K562 (cell line): ENCODE data around the gene LZTS2. TPM values are rescaled to one million over a fixed set of nuclear protein-coding genes. Genes with fewer than 3 reads are reported as not detected.
A peak's percentile ranks its signal among the peaks of the same experiment; 100 is the strongest.

Source experiments
- ATF2 ChIP-seq: sonication (generic); formaldehyde crosslinking; IDR thresholded peaks from 2 replicates; pipeline ENCODE4 v1.8.1; 2022; ENCODE audit warnings: missing genetic modification reagents
- ATF4 ChIP-seq: fragments of 450-650 bp; formaldehyde crosslinking; IDR thresholded peaks from 2 replicates; pipeline ENCODE4 v1.4.0; 2022; ENCODE audit warnings: mild to moderate bottlenecking, moderate library complexity
- CBX3 ChIP-seq, 2 experiments: IDR thresholded peaks; 1 replicate in 1 of 2; 2 replicates in 1 of 2; pipeline ENCODE4 v1.6.1; 2012; ENCODE audit warnings: inconsistent platforms in 2 of 2, low read length in 2 of 2, borderline replicate concordance in 1 of 2, control low read depth in 1 of 2
- CBX8 ChIP-seq: fragments of 200-600 bp; sonication (generic); IDR thresholded peaks from 2 replicates; pipeline ENCODE4 v1.6.1; 2012; ENCODE audit warnings: borderline replicate concordance, mixed run types, low read depth, mild to moderate bottlenecking, moderate library complexity, mixed read lengths, low read length, control low read depth, inconsistent platforms; ENCODE audit not compliant: poor library complexity, severe bottlenecking; ENCODE audit errors: extremely low read depth
- CCNT2 ChIP-seq: IDR thresholded peaks from 2 replicates; pipeline ENCODE4 v1.6.1; 2011; ENCODE audit warnings: borderline replicate concordance, low read depth, mild to moderate bottlenecking, moderate library complexity, mixed read lengths, low read length; ENCODE audit not compliant: insufficient read length; ENCODE audit errors: extremely low read depth
- CHD2 ChIP-seq: IDR thresholded peaks from 2 replicates; pipeline ENCODE4 v1.6.1; 2011; ENCODE audit warnings: low read depth, low read length
- ESRRB ChIP-seq: fragments of 250-450 bp; sonication (Bioruptor Pico); IDR thresholded peaks from 2 replicates; pipeline ENCODE4 v1.5.0; 2020; ENCODE audit warnings: mild to moderate bottlenecking, moderate library complexity, borderline replicate concordance
- ETS1 ChIP-seq: conservative IDR thresholded peaks from 2 replicates; pipeline ENCODE4 v1.6.1; 2011; ENCODE audit warnings: low read depth, mild to moderate bottlenecking, low read length; ENCODE audit not compliant: control insufficient read depth
- FOXM1 ChIP-seq, 2 experiments: fragments of 450-650 bp in 1 of 2; sonication (generic) in 1 of 2; formaldehyde crosslinking in 1 of 2; IDR thresholded peaks; 2 replicates each; pipeline versions ENCODE4 v1.6.1 to v1.9.0; 2017 to 2022; ENCODE audit warnings: low read depth in 2 of 2, mild to moderate bottlenecking in 2 of 2, missing genetic modification reagents in 1 of 2, moderate library complexity in 1 of 2
- L3MBTL2 ChIP-seq: fragments of 450-650 bp; IDR thresholded peaks from 2 replicates; pipeline ENCODE4 v1.6.1; 2016; ENCODE audit warnings: mild to moderate bottlenecking, moderate library complexity
- MED1 ChIP-seq: sonication (generic); formaldehyde crosslinking; IDR thresholded peaks from 2 replicates; pipeline ENCODE4 v1.8.1; 2023; ENCODE audit warnings: missing genetic modification reagents, borderline replicate concordance
- NFYB ChIP-seq: IDR thresholded peaks from 2 replicates; pipeline ENCODE4 v1.6.1; 2011; ENCODE audit warnings: mild to moderate bottlenecking, moderate library complexity; ENCODE audit not compliant: insufficient read length; ENCODE audit errors: extremely low read depth
- NKRF ChIP-seq: fragments of 450-650 bp; IDR thresholded peaks from 2 replicates; pipeline ENCODE4 v1.6.1; 2016; ENCODE audit warnings: borderline replicate concordance
- RBM39 ChIP-seq: fragments of 200-400 bp; formaldehyde crosslinking; optimal IDR thresholded peaks from 2 replicates; pipeline ENCODE3; 2018; ENCODE audit warnings: low read depth, low read length
- TARDBP ChIP-seq: fragments of 450-650 bp; IDR thresholded peaks from 2 replicates; pipeline ENCODE4 v1.6.1; 2016
- YBX1 ChIP-seq: fragments of 450-650 bp; IDR thresholded peaks from 2 replicates; pipeline ENCODE4 v1.7.1; 2016; ENCODE audit warnings: mild to moderate bottlenecking
- ZBTB12 ChIP-seq: fragments of 250-450 bp; sonication (Bioruptor Pico); IDR thresholded peaks from 2 replicates; pipeline ENCODE4 v1.4.0; 2020
- ZBTB5 ChIP-seq: fragments of 450-650 bp; IDR thresholded peaks from 2 replicates; pipeline ENCODE4 v1.6.1; 2017; ENCODE audit warnings: antibody characterized with exemption
- ZSCAN29 ChIP-seq: fragments of 450-650 bp; IDR thresholded peaks from 2 replicates; pipeline ENCODE4 v1.6.1; 2017
- polyA plus RNA-seq, 8 experiments: library from polyadenylated mRNA; depleted of rRNA in 4 of 8; stranded (reverse) in 5 of 8; unstranded in 3 of 8; fragments of >200 nt; fragmentation: Nextera tagmentation in 2 of 8; fragmentation: Illumina TruSeq in 1 of 8; extraction: Ambion mirVana in 2 of 8; extraction: Trizol in 1 of 8; gene quantifications; 2 replicates each; pipeline versions ENCODE4 v1.2.1 to v1.2.3, GENCODE V29; 2011 to 2014; ENCODE audit warnings: inconsistent platforms in 1 of 8, missing spikeins in 1 of 8
- total RNA-seq, 7 experiments: library from RNA; depleted of rRNA in 6 of 7; stranded (reverse); fragments of >200 nt in 6 of 7; fragmentation: Illumina TruSeq in 2 of 7; extraction: Trizol in 2 of 7; gene quantifications; 2 replicates each; pipeline versions ENCODE4 v1.2.1 to v1.2.3, GENCODE V29; 2011 to 2021; ENCODE audit warnings: low replicate concordance in 1 of 7

Gene LZTS2
- total and polyA plus RNA-seq, 9 of the 15 experiments (the other 6 are each of a cell fraction or from before 2014, with no cell fraction given) = 0.23 to 42.5 (median 14.7) TPM

GRCh38 chr10:100987685-100988049 lies 11.9 kb upstream of the LZTS2 start (continued):
- TF ChIP-seq NKRF (peak; percentile 53; the same call in 1 of the 2 replicates), ZBTB12 (CRISPR knock-in tag) (no peak), ATF4 (no peak), CBX3 (IDR thresholded peaks at IDR 0.05; ENCODE audit: borderline replicate concordance in 1 of 2, low read length in 2 of 2) (no peak), RBM39 (no peak), CCNT2 (no peak), L3MBTL2 (peak; percentile 9), TARDBP (no peak), FOXM1 (IDR thresholded peaks at IDR 0.05; ENCODE audit: low read depth) (no peak), FOXM1 (CRISPR knock-in tag; IDR thresholded peaks at IDR 0.05; ENCODE audit: low read depth) (no peak), ESRRB (CRISPR knock-in tag) (no peak), ZSCAN29 (no peak), ZBTB5 (no peak), NFYB (no peak), YBX1 (no peak), MED1 (CRISPR knock-in tag) (no peak), ETS1 (no peak), CHD2 (no peak), CBX8 (no peak), ATF2 (CRISPR knock-in tag) (no peak)
